GM23338 (cell line): ENCODE results near the gene FASTKD2. TPM values are rescaled to one million over a fixed set of nuclear protein-coding genes. Genes with fewer than 3 reads are reported as not detected.

ENCODE experiments used
- ATAC-seq: fragments of 200-7000 bp; cut with Tn5 transposase; 3 replicates; pipeline ENCODE4 v1.9.1; 2020
- DNase-seq: peaks from one replicate; pipeline ENCODE4 v3.0.0-alpha.2; 2015; ENCODE audit warnings: low spot score
- H2AFZ ChIP-seq: fragments of 200-600 bp; sonication (generic); 2 replicates; pipeline ENCODE4 v1.8.0; 2016; ENCODE audit warnings: antibody characterized with exemption, mild to moderate bottlenecking, moderate library complexity
- H3F3A ChIP-seq: fragments of 200-600 bp; sonication (generic); replicated peaks from 2 replicates; pipeline ENCODE4 v1.8.0; 2017; ENCODE audit warnings: antibody characterized with exemption, mixed run types, low read depth
- H3K27ac ChIP-seq: fragments of 200-600 bp; sonication (generic); 2 replicates; pipeline ENCODE4 v1.6.1; 2016; ENCODE audit warnings: low read depth
- H3K27me3 ChIP-seq: fragments of 200-600 bp; sonication (generic); 2 replicates; pipeline ENCODE4 v1.8.0; 2016; ENCODE audit warnings: mild to moderate bottlenecking, mixed run types, moderate library complexity; ENCODE audit not compliant: insufficient read depth
- H3K36me3 ChIP-seq: fragments of 200-600 bp; sonication (generic); 2 replicates; pipeline ENCODE4 v1.8.0; 2016; ENCODE audit warnings: mild to moderate bottlenecking; ENCODE audit not compliant: insufficient read depth
- H3K4me1 ChIP-seq: fragments of 200-600 bp; sonication (generic); 2 replicates; pipeline ENCODE4 v1.8.0; 2016; ENCODE audit warnings: mild to moderate bottlenecking, moderate library complexity; ENCODE audit not compliant: insufficient read depth
- H3K4me2 ChIP-seq: fragments of 200-600 bp; sonication (generic); 2 replicates; pipeline ENCODE4 v1.7.1; 2017; ENCODE audit warnings: mixed run types
- H3K4me3 ChIP-seq: fragments of 200-600 bp; sonication (generic); 2 replicates; pipeline ENCODE4 v1.6.1; 2016; ENCODE audit warnings: mixed run types
- H3K79me2 ChIP-seq: fragments of 200-600 bp; sonication (generic); replicated peaks from 2 replicates; pipeline ENCODE4 v1.8.0; 2017; ENCODE audit warnings: mild to moderate bottlenecking; ENCODE audit not compliant: insufficient read depth
- H3K9me2 ChIP-seq: fragments of 200-600 bp; sonication (generic); 2 replicates; pipeline ENCODE4 v1.8.0; 2017; ENCODE audit not compliant: insufficient read depth
- H4K20me1 ChIP-seq: fragments of 200-600 bp; sonication (generic); replicated peaks from 2 replicates; pipeline ENCODE4 v1.8.0; 2017; ENCODE audit warnings: mild to moderate bottlenecking; ENCODE audit not compliant: insufficient read depth
- H3K27ac Mint-ChIP-seq: 2 replicates; pipeline ENCODE4 v1.8.0; 2020; ENCODE audit warnings: inconsistent platforms, mild to moderate bottlenecking, moderate library complexity, mixed read lengths
- H3K27me3 Mint-ChIP-seq: 3 replicates; pipeline ENCODE4 v1.8.0; 2022; ENCODE audit warnings: low read depth, mild to moderate bottlenecking, moderate library complexity, mixed read lengths, inconsistent platforms; ENCODE audit not compliant: insufficient read depth, poor library complexity
- H3K36me3 Mint-ChIP-seq: 3 replicates; pipeline ENCODE4 v1.8.0; 2021; ENCODE audit warnings: low read depth, mild to moderate bottlenecking, inconsistent platforms, moderate library complexity, mixed read lengths
- H3K4me1 Mint-ChIP-seq: 3 replicates; pipeline ENCODE4 v1.8.0; 2020; ENCODE audit warnings: mild to moderate bottlenecking, inconsistent platforms, mixed read lengths
- H3K4me3 Mint-ChIP-seq: 3 replicates; pipeline ENCODE4 v1.8.0; 2021; ENCODE audit warnings: moderate library complexity, mild to moderate bottlenecking, inconsistent platforms, mixed read lengths
- H3K9me3 Mint-ChIP-seq: 3 replicates; pipeline ENCODE4 v1.8.0; 2020; ENCODE audit warnings: moderate library complexity, mild to moderate bottlenecking, inconsistent platforms, mixed read lengths
- CREB1 ChIP-seq: fragments of 250-450 bp; sonication (Bioruptor Pico); IDR thresholded peaks from 2 replicates; pipeline ENCODE4 v1.5.0; 2020; ENCODE audit warnings: low read depth, mild to moderate bottlenecking, moderate library complexity
- ETS1 ChIP-seq: IDR thresholded peaks from 2 replicates; pipeline ENCODE4 v1.6.1; 2016; ENCODE audit warnings: antibody characterized with exemption
- EZH2 ChIP-seq: fragments of 200-600 bp; sonication (generic); IDR thresholded peaks from one replicate; pipeline ENCODE4 v1.8.0; 2017; ENCODE audit warnings: antibody characterized with exemption, mild to moderate bottlenecking, low read depth; ENCODE audit not compliant: unreplicated experiment
- EZH2phosphoT487 ChIP-seq: fragments of 200-600 bp; sonication (generic); IDR thresholded peaks from one replicate; pipeline ENCODE4 v1.8.1; 2018; ENCODE audit warnings: antibody characterized with exemption; ENCODE audit not compliant: unreplicated experiment
- JUNB ChIP-seq: IDR thresholded peaks from one replicate; pipeline ENCODE4 v1.6.1; 2016; ENCODE audit warnings: antibody characterized with exemption; ENCODE audit not compliant: unreplicated experiment
- NANOG ChIP-seq: IDR thresholded peaks from 2 replicates; pipeline ENCODE4 v1.6.1; 2016; ENCODE audit warnings: antibody characterized with exemption, borderline replicate concordance
- POLR2AphosphoS5 ChIP-seq: IDR thresholded peaks from 2 replicates; pipeline ENCODE4 v1.6.1; 2016; ENCODE audit warnings: antibody characterized with exemption, low read depth
- STAT1 ChIP-seq: IDR thresholded peaks from one replicate; pipeline ENCODE4 v1.6.1; 2016; ENCODE audit warnings: antibody characterized with exemption; ENCODE audit not compliant: unreplicated experiment
- ZNF114 ChIP-seq: fragments of 250-450 bp; sonication (Bioruptor Pico); IDR thresholded peaks from 2 replicates; pipeline ENCODE4 v1.5.0; 2020; ENCODE audit warnings: mild to moderate bottlenecking, moderate library complexity
- ZNF331 ChIP-seq: fragments of 250-450 bp; sonication (Bioruptor Pico); IDR thresholded peaks from 2 replicates; pipeline ENCODE4 v1.5.0; 2020; ENCODE audit warnings: low read depth, mild to moderate bottlenecking, moderate library complexity
- ZNF462 ChIP-seq: fragments of 250-450 bp; sonication (Bioruptor Pico); IDR thresholded peaks from 2 replicates; pipeline ENCODE4 v1.5.0; 2020; ENCODE audit warnings: mild to moderate bottlenecking, moderate library complexity
- polyA plus RNA-seq: library from polyadenylated mRNA; unstranded; fragments of >200 nt; fragmentation: Nextera tagmentation; extraction: Ambion mirVana; gene quantifications from 2 replicates; pipeline ENCODE4 v1.2.1, GENCODE V29; 2016
- total RNA-seq: library from RNA; depleted of rRNA; stranded (reverse); fragments of >200 nt; shearing (Covaris generic); gene quantifications from 2 replicates; pipeline ENCODE4 v1.2.3, GENCODE V29; 2014
- TF ChIP-seq, protein P1 (sequence below), 2 experiments: fragments of 200-600 bp in 1 of 2; sonication (generic) in 1 of 2; conservative IDR thresholded peaks; 2 replicates each; pipeline versions ENCODE4 v1.5.1 to v1.6.1; 2016 to 2017; ENCODE audit warnings: antibody characterized with exemption in 2 of 2, low read depth in 2 of 2, mild to moderate bottlenecking in 2 of 2, moderate library complexity in 1 of 2
- TF ChIP-seq, protein P2 (sequence below): IDR thresholded peaks from one replicate; pipeline ENCODE4 v1.6.1; 2018; ENCODE audit warnings: antibody characterized with exemption; ENCODE audit not compliant: unreplicated experiment

The FASTKD2 gene
- total and polyA plus RNA-seq, 2 experiments from 2014 or later, result 20.5 to 48.7 TPM

- Histone ChIP-seq H3F3A (no peaks in the 10 kb centered on the region), H3K27ac (no peak overlapping the region), H3K4me1 (no peaks in the 10 kb centered on the region), H3K36me3 (no peaks in the 10 kb centered on the region), H4K20me1 (no peaks in the 10 kb centered on the region; the same call in 1 of the 2 replicates), H3K4me2 (no peak overlapping the region), H3K79me2 (no peaks in the 10 kb centered on the region), H3K27me3 (no peaks in the 10 kb centered on the region), H3K9me2 (0 out of 2 replicates have a peak, but pooled peaks cover 7% of the 10 kb centered on the region), H2AFZ (no peak overlapping the region), H3K4me3 (no peak overlapping the region)
- H3K4me1 Mint-ChIP-seq, result no peaks in the 10 kb centered on the region
- TF ChIP-seq, protein P1, sequence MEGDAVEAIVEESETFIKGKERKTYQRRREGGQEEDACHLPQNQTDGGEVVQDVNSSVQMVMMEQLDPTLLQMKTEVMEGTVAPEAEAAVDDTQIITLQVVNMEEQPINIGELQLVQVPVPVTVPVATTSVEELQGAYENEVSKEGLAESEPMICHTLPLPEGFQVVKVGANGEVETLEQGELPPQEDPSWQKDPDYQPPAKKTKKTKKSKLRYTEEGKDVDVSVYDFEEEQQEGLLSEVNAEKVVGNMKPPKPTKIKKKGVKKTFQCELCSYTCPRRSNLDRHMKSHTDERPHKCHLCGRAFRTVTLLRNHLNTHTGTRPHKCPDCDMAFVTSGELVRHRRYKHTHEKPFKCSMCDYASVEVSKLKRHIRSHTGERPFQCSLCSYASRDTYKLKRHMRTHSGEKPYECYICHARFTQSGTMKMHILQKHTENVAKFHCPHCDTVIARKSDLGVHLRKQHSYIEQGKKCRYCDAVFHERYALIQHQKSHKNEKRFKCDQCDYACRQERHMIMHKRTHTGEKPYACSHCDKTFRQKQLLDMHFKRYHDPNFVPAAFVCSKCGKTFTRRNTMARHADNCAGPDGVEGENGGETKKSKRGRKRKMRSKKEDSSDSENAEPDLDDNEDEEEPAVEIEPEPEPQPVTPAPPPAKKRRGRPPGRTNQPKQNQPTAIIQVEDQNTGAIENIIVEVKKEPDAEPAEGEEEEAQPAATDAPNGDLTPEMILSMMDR (conservative IDR thresholded peaks at IDR 0.05; ENCODE audit: low read depth in 2 of 2), result no peak
- TF ChIP-seq ZNF462 (CRISPR knock-in tag) (no peak), ZNF331 (no peak), NANOG (no peak), EZH2phosphoT487 (no peak), ETS1 (no peak), POLR2AphosphoS5 (no peak), ZNF114 (CRISPR knock-in tag) (no peak), CREB1 (CRISPR knock-in tag) (no peak), EZH2 (no peak), JUNB (no peak), STAT1 (no peak)
- TF ChIP-seq, protein P2, sequence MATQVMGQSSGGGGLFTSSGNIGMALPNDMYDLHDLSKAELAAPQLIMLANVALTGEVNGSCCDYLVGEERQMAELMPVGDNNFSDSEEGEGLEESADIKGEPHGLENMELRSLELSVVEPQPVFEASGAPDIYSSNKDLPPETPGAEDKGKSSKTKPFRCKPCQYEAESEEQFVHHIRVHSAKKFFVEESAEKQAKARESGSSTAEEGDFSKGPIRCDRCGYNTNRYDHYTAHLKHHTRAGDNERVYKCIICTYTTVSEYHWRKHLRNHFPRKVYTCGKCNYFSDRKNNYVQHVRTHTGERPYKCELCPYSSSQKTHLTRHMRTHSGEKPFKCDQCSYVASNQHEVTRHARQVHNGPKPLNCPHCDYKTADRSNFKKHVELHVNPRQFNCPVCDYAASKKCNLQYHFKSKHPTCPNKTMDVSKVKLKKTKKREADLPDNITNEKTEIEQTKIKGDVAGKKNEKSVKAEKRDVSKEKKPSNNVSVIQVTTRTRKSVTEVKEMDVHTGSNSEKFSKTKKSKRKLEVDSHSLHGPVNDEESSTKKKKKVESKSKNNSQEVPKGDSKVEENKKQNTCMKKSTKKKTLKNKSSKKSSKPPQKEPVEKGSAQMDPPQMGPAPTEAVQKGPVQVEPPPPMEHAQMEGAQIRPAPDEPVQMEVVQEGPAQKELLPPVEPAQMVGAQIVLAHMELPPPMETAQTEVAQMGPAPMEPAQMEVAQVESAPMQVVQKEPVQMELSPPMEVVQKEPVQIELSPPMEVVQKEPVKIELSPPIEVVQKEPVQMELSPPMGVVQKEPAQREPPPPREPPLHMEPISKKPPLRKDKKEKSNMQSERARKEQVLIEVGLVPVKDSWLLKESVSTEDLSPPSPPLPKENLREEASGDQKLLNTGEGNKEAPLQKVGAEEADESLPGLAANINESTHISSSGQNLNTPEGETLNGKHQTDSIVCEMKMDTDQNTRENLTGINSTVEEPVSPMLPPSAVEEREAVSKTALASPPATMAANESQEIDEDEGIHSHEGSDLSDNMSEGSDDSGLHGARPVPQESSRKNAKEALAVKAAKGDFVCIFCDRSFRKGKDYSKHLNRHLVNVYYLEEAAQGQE, result no peak
- no peaks in the 10 kb centered on the region for H3K27me3 Mint-ChIP-seq
- no peak for DNase-seq
- no peak for ATAC-seq
- H3K36me3 Mint-ChIP-seq, result no peaks in the 10 kb centered on the region
- no peak overlapping the region for H3K4me3 Mint-ChIP-seq
- no peak overlapping the region for H3K27ac Mint-ChIP-seq
- H3K9me3 Mint-ChIP-seq, result no peaks in the 10 kb centered on the region
These were observed 28.5 kb upstream of the FASTKD2 start for GRCh38 chr2:206736935-206737334.
